UCSD-AML1 (cell line): ENCODE results near the gene HOXB2.
A peak's percentile ranks its signal among the peaks of the same experiment; 100 is the strongest.
"Not testable (repeated sequence)": the region's sequence is repeated elsewhere in the genome, so short reads cannot be mapped to it uniquely, and the experiment has no call there.

Source experiments
- DNase-seq: peaks from one replicate; lab custom pipeline; 2025; ENCODE audit not compliant: unreplicated experiment; lab: John Stamatoyannopoulos, UW

The HOXB2 gene

DNA sequence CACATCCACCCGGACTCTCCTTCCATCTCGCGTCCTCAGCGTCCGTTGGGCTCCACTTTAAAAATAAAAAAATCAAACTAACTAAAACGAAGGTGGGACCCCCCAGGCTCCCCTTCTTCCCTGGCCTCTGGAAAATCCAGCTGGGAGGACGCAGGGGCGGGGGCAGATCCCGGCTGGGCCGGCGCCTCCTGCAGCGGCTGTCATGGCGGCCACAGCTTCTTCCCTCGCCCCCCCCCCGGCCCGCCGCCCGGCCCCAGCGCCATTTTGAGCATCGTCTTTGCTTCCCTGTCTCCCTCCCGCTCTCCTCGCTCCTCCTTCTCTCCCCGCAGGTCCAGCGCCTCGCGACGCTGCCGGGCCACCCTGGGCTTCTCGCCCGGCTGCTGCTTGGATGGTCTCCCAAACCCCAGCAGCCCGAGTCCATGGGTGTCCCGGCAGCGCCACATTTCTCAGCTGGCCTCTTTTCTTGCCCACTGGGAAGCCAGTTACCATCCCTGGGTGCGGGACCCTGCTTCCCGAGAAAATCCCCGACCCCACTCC is 3.3 kb downstream of the HOXB2 start:
- peak; percentile 50 for DNase-seq

DNA sequence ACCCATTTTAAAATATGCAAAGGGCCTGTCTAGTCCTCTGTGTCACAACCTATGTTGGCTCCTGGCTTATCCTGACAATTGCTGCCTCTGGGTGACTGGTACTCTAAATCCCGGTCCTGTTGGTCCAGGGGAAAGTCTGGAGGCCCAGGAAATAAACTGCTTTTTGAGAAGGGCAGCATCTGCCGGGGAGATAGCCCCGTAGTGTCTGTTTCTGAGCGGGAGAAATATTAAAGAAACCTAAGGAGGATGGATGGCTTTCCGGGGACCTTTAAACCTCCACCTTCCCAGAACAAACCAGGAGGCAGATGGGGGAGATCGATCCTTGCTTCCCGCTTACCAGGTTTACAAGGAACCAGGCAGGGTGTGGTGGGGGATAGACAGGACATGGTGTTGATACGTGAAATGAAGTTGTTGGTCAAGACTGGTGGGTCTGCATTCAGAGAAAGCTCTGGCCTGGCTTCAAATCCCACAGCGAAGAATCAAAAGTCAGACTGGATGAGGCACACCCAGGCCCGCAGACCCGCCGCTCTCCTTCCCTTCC is 3.8 kb downstream of the HOXB2 start:
- no peak for DNase-seq

DNA sequence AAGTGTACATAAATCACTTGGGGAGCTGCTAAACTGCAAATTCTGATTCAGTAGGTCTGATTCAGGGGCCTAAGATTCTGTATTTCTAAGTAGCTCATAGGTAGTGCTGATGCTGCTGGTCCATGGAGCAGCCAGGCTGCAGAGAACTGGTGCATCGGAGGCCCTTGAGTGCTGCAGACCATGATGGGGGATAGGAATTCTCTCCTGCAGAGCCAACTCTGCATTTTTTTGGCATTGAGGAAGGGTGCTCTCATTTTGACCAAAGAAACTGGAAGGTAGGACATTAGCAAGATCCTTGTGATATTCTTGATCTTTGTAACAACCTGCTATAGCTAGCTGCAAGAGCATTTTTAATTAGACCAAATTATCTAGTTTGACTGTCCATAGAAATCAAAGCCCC is 4.7 kb downstream of the HOXB2 start:
- no peak for DNase-seq

GRCh38 chr17:48539177-48539576 is 5.7 kb downstream of the HOXB2 start:
- no peak for DNase-seq

DNA sequence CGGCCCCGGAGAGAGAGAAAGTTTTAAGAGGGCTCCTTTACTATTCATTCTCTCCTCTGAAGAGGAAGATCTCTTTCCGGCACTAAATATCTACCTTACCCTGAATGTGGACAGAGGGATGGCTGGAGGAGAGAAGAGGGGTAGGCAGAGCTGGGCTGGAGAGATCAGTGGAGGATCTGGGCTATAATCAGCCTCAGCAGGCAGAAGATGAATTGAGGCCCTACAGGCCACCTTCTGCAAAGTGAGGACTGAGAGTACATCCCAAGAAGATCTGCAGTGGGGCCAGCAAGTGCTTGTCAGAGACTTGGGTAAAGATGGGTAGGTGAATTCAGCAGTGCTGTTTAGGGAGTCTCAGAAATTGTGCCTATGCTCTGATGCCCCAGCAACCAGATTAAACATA is 7.6 kb downstream of the HOXB2 start:
- DNase-seq = no peak

DNA sequence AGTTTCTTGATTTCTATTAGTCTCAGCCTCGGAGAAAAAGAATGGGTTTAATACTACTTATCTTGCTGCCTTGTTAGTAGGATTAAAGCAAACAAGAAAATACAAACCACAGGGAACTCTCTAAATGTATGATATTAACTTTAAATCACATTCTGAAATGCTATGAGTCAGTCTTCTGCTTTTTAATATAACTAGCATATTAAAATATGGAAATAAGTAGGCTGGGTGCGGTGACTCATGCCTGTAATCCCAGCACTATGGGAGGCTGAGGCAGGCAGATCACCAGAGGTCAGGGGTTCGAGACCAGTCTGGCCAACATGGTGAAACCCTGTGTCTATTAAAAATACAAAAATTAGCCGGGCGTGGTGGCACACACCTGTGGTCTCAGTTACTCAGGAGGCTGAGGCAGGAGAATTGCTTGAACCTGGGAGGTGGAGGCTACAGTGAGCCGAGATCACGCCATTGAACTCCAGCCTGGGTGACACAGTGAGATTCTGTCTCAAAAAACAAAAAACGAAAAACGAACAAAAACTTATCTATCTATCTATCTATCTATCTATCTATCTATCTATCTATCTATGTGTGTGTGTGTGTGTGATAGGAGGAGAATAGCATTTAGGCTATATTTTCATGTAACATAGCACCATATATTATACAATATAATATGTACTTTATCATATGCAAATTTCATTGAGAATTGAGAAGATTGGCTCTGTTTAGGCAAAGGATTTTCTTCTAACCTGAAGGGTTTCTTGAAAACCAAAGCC is 8.9 kb downstream of the HOXB2 start:
- not testable (repeated sequence) for DNase-seq

DNA sequence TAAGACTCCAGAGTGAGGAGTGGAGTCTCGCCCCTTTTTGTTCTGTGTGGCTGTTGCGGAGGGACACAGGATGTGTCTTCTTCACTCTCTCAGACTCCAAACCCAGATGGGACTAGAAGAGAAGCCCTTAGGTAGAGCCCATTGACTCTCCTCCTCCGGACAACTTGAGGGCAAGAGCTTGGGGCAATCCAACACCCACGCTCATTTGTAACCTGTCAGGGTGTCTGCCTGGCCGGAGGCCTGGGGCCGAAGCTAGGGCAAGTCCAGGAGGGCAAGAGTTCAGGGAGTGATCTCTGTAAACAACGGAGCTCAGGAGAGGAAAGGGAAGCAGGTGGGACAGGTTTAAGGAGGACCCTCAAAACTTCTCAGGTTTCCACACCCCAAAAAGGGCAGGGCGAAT is 12.6 kb downstream of the HOXB2 start:
- DNase-seq = no peak

- DNase-seq = no peak
Observed at GRCh38 chr17:48530887-48531272, 14.0 kb downstream of the HOXB2 start, which contains the start of gene HOXB1. TSS of gene HOXB1 (minus strand) at chr17:48531011. CDS start at chr17:48530904, 107 bp downstream.

DNA sequence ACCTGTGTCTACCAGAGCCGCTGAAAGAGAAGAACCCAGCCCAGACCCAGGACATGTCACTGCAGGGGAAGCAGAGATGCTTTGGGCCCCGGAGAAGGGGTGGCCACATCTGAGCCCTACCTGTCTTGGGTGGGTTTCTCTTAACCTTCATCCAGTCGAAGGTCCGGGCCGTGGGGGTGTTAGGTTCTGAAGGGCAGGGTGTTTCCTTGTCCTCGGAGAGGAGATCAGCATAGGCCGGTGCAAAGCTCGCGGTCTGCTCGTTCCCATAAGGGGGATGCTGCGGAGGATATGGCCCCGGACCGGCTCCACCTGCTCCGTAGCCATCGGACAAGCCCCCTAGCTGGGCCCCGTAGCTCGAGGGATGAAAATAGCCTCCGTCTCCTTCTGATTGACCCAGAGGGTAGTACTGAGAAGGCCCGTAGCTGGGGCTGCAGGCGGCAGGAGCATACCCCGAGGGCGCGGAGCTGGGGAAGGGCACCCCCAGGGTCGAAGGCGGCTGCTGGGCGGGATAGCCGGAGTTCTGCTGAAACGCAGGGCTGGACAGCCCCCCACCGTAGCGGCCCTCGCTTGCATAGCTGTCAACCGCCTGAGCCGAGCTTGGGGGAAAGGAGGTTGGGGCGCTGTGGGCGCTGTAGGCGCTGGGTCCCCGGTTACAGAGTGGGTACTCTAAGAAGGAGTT is 14.6 kb downstream of the HOXB2 start:
- no peak for DNase-seq

DNA sequence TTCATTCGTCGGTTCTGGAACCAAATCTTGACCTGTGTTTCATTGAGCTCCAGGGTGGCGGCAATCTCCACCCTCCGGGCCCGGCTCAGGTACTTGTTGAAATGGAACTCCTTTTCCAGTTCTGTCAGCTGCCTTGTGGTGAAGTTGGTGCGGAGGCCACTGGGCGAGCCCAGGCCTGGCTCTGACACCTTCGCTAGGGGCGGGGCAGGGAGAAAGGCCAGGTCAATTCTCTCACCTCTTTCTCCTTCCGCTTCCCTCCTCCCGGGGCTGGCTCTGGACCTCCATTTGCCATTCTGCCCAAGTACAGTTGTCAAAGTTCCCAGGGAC is 15.3 kb downstream of the HOXB2 start:
- DNase-seq = no peak

- DNase-seq = no peak
Observed at GRCh38 chr17:48528936-48529682, 15.8 kb downstream of the HOXB2 start.

- DNase-seq = no peak
Observed at GRCh38 chr17:48528153-48528935, 16.6 kb downstream of the HOXB2 start.

DNA sequence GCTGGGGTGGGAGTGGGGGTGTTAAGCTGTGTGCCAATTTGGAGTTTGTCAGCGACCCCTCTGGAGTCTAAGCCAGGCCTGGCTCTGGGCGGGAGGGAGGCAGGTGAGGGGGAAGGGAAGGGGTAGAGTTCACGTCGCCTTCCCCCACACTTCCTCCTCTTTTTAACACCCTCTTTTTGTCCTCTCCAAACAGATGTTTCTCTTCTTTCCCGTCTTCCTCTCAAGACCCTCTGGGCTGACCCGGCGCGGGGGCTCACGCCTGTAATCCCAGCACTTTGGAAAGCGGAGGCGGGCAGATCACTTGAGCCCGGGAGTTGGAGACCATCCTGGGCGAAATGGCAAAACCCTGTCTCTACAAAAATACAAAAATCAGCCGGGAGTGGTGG is 17.4 kb downstream of the HOXB2 start:
- no peak for DNase-seq

DNA sequence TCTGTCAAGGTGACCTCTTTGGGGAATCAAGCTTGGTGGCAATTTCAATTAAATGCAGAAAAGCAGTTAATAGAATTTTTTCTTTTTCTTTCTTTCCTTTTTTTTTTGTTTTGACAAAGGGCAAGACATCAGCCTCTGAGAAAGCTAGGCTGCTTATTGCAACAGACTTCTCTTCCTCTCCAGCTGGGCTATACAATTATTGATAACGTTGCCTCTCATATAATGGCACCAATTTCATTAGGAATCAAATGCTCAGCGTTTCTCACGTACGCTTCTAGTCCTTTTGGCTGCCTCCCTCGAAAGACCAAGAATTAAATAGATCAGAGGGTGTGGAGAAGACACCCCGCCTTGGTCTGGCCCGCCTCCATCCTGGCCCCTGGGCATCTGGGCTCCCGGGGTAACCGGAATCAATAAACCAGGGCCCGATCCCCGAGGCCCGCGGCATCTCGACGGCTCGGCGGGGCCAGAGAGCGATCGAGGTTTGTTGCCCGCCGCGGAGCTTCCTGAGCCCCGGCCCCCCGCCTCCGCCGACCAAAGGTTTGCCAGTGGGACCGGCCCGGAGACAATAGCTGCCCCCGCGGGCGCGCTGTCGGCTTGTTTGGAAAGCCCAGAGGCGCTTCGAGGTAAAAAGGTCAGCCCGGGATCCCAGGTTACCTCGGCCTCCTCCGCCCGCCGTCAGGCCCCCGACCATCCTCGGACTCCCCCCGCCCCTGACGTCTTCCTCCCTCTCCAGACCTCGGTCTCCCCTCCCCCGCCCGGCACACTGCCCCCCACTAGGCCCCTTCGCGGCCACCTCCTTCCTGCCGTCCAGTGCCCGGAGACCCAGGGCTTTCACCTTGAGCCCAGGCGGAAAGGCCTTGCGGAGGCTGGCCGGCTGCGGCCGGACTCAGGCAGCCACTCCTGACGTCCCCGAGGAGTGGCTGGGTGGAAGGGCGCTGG is 18.0 kb downstream of the HOXB2 start:
- DNase-seq = no peak

DNA sequence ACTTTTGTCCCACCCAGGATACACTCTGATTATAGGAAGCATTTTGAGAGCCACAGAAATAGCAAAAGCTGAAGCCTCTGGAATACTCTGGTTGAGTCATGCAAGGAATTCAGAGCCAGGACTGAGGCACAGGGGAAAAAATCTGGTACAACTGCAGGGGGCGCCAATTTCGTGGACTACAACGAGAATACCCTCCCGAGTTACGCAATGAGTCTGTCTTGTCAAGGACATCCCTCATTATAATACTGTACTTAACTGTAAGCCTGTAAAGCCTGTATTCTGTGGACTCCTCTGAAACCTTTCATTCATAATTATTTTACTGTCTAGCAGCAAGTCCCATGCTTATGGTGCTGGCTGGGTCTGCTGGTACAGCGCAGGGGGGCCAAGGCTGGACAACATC is 21.9 kb downstream of the HOXB2 start:
- no peak for DNase-seq

DNA sequence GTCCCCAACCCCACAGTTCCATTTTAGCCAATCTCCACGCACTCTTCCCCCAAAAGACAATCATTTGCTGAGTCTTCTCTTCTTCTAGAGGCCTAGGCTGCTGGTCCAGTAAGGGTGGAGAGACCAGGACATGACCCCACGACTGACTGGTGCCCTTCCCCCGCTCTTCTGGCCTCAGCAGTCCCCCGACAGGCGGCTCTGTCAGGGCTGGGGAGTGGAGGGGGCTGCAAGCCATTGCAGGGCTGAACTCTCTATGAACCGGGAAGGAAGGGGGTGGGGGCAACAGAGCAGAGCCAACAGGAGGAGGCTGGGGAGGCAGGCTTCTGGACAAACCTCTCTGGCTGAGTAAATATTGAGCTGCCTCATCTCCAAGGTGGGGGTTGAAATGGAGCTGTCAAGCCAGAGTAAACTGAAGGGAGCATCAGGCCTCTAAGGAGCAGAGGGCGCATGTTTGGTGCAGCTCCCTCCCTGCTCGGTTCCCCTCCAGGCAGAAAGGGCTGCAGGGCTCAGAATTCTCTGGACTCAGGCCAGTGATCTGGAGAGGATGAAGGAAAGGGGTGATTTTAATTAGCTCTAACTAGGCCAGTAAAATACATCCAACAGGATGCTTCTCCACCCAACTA is 22.8 kb downstream of the HOXB2 start:
- DNase-seq = no peak

DNA sequence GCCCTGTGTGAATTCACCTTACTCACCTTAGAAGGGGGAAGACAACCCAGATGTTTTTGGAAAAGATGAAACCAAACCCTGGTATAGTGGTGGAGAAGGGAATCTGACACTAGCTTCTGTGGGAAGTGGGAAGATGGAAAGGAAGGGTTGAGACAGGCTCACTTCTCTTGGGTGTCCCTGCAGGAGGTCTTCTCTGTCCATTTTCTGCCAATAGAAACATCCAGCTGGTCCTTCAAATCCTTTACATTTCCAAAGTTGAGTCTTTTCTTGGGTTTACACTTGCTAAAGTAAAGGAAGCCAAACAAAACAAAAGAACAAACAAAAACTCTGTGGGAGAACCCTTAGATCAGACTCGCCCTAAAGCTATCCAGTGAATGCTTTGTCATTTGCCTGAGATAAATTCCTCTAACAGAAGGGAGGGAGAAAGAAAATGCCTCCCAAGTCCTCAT is 24.3 kb downstream of the HOXB2 start:
- no peak for DNase-seq

DNA sequence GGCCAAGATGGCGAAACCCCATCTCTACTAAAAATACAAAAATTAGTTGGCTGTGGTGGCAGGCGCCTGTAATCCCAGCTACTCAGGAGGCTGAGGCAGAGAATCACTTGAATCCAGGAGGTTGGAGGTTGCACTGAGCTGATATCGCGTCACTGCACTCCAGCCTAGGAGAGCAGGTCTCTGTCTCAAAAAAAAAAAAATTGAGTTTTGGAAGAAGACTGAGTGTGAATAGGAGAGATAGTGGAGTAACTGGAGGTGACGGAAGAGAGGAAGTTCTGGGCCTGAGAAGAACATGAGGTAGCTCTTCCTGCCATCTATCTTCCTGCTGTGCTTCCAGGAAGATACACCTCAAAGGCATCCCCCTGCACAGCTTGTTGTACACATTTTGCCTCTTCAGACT is 25.5 kb downstream of the HOXB2 start:
- DNase-seq = no peak

DNA sequence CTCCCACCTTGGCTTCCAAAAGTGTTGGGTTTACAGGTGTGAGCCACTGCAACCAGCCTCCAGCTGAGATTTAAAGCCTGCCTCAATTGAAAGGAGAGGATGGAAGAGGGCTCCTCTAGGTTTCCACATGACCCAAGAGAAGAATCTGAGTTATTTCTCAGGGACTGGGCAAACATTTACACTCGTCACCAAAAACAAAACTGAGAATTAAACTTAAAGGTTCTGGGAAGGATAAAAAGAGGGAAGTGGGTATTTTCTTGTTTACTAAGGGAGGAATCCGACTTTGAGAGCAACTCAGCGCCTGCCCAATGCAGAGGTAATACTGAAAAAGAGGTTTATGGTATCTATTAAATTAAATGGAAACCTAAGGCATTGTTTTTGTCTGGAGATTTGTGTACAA is 27.4 kb downstream of the HOXB2 start:
- DNase-seq = no peak
